MM.1S (cell line): Measurements from ENCODE around the gene MYO1H.

ENCODE experiments used
- DNase-seq: peaks from one replicate; pipeline ENCODE4 v3.0.0-alpha.2; 2015
- H2AFZ ChIP-seq: fragments of 300-600 bp; sonication (generic); 2 replicates; pipeline ENCODE4 v1.6.0; 2016; ENCODE audit warnings: antibody characterized with exemption, low read length
- H3F3A ChIP-seq: fragments of 300-600 bp; sonication (generic); 2 replicates; pipeline ENCODE4 v1.6.1; 2016; ENCODE audit warnings: mild to moderate bottlenecking, antibody characterized with exemption, low read length, moderate library complexity, mixed read lengths; ENCODE audit not compliant: insufficient read depth
- H3K27ac ChIP-seq: fragments of 300-600 bp; sonication (generic); 2 replicates; pipeline ENCODE4 v1.5.1; 2016; ENCODE audit warnings: mild to moderate bottlenecking, low read length
- H3K27me3 ChIP-seq: fragments of 300-600 bp; sonication (generic); replicated peaks from 2 replicates; pipeline ENCODE4 v1.6.0; 2016; ENCODE audit warnings: low read length; ENCODE audit not compliant: insufficient read depth
- H3K36me3 ChIP-seq: fragments of 300-600 bp; sonication (generic); replicated peaks from 2 replicates; pipeline ENCODE4 v1.6.1; 2016; ENCODE audit warnings: mild to moderate bottlenecking, low read length, mixed read lengths; ENCODE audit not compliant: insufficient read depth
- H3K4me1 ChIP-seq: fragments of 300-600 bp; sonication (generic); 2 replicates; pipeline ENCODE4 v1.6.1; 2016; ENCODE audit warnings: low read length, mixed read lengths
- H3K4me2 ChIP-seq: fragments of 300-600 bp; sonication (generic); 2 replicates; pipeline ENCODE4 v1.6.0; 2016; ENCODE audit warnings: low read depth, low read length
- H3K4me3 ChIP-seq: fragments of 300-600 bp; sonication (generic); 2 replicates; pipeline ENCODE4 v1.5.1; 2016; ENCODE audit warnings: low read length, mixed read lengths
- H3K79me2 ChIP-seq: fragments of 300-600 bp; sonication (generic); 2 replicates; pipeline ENCODE4 v1.6.1; 2016; ENCODE audit warnings: mixed run types, low read length, mixed read lengths
- H3K9ac ChIP-seq: fragments of 300-600 bp; sonication (generic); 2 replicates; pipeline ENCODE4 v1.6.1; 2016; ENCODE audit warnings: low read length, mixed read lengths
- H3K9me2 ChIP-seq: fragments of 300-600 bp; sonication (generic); replicated peaks from 2 replicates; pipeline ENCODE4 v1.6.1; 2016; ENCODE audit warnings: mild to moderate bottlenecking, low read length, mixed read lengths; ENCODE audit not compliant: insufficient read depth
- H3K9me3 ChIP-seq: fragments of 300-600 bp; sonication (generic); replicated peaks from 2 replicates; pipeline ENCODE4 v1.6.1; 2016; ENCODE audit warnings: mild to moderate bottlenecking, low read length, mixed read lengths; ENCODE audit not compliant: insufficient read depth
- H4K20me1 ChIP-seq: fragments of 300-600 bp; sonication (generic); 2 replicates; pipeline ENCODE4 v1.6.1; 2016; ENCODE audit warnings: mild to moderate bottlenecking, low read length, moderate library complexity, mixed read lengths; ENCODE audit not compliant: insufficient read depth
- EZH2 ChIP-seq: fragments of 300-600 bp; sonication (generic); optimal IDR thresholded peaks from 2 replicates; pipeline ENCODE3; 2017; ENCODE audit warnings: low read depth, mild to moderate bottlenecking, antibody characterized with exemption, low read length, mixed read lengths
- EZH2phosphoT487 ChIP-seq: fragments of 300-600 bp; sonication (generic); IDR thresholded peaks from 2 replicates; pipeline ENCODE4 v1.6.1; 2018; ENCODE audit warnings: antibody characterized with exemption, low read length
- TF ChIP-seq, protein P1 (sequence below): fragments of 300-600 bp; sonication (generic); IDR thresholded peaks from 2 replicates; pipeline ENCODE4 v1.5.1; 2016; ENCODE audit warnings: antibody characterized with exemption, low read length, mixed read lengths

The MYO1H gene

DNA sequence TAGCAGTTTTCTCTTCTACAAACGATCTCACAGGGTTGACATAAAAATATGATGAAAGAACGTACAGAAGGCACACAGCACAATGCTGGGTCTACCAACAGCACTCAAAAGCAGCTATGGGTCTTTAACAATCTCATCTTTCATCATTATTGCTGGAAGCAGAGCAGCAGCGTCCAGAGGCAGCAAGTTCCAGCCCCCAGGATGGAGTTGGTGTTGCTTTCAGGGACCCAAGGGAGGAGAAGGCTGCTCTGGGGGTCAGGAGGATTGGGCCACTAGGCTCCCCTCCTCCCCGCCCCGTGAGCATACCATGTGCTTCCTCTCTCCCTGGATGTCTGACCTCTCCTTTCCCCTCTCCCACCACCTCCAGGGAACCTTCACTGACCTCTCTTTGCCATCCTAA is 116.1 kb downstream of the MYO1H start:
- Histone ChIP-seq H2AFZ (no peak overlapping the region), H3K4me2 (no peak overlapping the region), H3K9ac (no peak overlapping the region), H3K9me2 (no peaks in the 10 kb centered on the region), H4K20me1 (no peaks in the 10 kb centered on the region), H3F3A (no peaks in the 10 kb centered on the region), H3K9me3 (no peaks in the 10 kb centered on the region), H3K4me1 (peaks cover 8% of the 10 kb centered on the region), H3K27me3 (no peaks in the 10 kb centered on the region), H3K27ac (no peak overlapping the region), H3K79me2 (peaks cover 62% of the 10 kb centered on the region), H3K4me3 (no peak overlapping the region), H3K36me3 (no peaks in the 10 kb centered on the region)
- TF ChIP-seq EZH2phosphoT487 (no peak), EZH2 (no peak)
- TF ChIP-seq, protein P1, sequence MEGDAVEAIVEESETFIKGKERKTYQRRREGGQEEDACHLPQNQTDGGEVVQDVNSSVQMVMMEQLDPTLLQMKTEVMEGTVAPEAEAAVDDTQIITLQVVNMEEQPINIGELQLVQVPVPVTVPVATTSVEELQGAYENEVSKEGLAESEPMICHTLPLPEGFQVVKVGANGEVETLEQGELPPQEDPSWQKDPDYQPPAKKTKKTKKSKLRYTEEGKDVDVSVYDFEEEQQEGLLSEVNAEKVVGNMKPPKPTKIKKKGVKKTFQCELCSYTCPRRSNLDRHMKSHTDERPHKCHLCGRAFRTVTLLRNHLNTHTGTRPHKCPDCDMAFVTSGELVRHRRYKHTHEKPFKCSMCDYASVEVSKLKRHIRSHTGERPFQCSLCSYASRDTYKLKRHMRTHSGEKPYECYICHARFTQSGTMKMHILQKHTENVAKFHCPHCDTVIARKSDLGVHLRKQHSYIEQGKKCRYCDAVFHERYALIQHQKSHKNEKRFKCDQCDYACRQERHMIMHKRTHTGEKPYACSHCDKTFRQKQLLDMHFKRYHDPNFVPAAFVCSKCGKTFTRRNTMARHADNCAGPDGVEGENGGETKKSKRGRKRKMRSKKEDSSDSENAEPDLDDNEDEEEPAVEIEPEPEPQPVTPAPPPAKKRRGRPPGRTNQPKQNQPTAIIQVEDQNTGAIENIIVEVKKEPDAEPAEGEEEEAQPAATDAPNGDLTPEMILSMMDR: no peak
- no peak for DNase-seq

DNA sequence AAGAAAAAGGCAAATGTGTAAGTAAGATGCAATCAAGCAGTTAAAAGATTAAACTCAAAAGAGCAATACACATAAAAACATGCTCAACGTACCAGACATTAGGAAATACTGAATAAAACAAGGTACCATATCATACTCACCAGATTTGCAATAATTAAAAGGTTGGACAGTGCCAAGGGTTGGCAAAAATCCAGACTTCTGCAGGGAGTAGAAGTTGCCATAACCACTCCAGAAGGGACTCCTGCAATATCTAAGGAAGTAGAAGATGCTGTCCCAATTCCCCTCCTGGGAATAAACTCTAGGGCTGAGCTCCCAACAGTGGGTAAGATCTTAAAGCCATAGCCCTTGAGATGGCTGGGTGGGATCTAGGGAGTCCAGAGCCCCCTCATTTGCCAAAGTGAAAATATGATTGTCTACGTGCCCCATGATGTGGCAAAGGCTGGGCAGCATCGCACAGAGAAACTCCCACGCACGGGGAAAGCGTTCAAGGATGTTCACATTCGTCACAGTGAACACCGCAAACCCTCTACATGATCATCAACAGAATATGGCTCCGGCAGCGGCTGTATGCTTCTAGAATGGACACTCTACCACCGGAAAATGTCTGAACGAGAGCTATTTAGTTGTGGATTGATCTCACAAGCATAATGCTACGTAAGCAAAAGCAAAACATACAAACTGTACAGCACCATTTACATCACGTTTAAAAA is 117.1 kb downstream of the MYO1H start:
- no peak for TF ChIP-seq EZH2
- TF ChIP-seq, protein P1: no peak
- no peak for TF ChIP-seq EZH2phosphoT487
- no peak overlapping the region for H3K9ac ChIP-seq
- no peaks in the 10 kb centered on the region for H3K9me2 ChIP-seq
- H3F3A ChIP-seq: no peaks in the 10 kb centered on the region
- H3K27ac ChIP-seq: no peak overlapping the region
- H3K4me1 ChIP-seq: peaks cover 8% of the 10 kb centered on the region
- no peaks in the 10 kb centered on the region for H3K36me3 ChIP-seq
- no peak overlapping the region for H3K4me3 ChIP-seq
- no peaks in the 10 kb centered on the region for H4K20me1 ChIP-seq
- H3K9me3 ChIP-seq: no peaks in the 10 kb centered on the region
- H3K27me3 ChIP-seq: no peaks in the 10 kb centered on the region
- DNase-seq: no peak
- H3K4me2 ChIP-seq: no peak overlapping the region
- H3K79me2 ChIP-seq: peaks cover 70% of the 10 kb centered on the region
- no peak overlapping the region for H2AFZ ChIP-seq

DNA sequence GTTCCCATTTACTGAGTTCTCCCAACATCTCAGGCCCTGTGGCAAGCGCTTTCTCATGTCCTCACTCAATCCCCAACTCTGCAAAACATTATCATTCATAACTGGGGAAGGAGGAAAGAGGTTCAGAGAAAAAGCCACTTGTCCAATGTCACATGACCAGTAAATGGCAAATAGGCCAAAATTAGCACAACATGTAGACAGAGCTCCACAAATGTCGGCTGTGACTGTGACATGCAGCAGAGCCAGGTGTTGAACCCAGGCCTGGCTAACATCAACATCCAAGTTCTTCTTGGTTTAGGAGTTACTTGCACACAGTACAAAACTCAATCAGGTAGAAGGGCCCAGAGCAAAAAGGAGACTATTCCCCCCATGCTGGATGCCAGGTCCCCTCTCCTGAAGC is 118.6 kb downstream of the MYO1H start:
- no peaks in the 10 kb centered on the region for H4K20me1 ChIP-seq
- peaks cover 63% of the 10 kb centered on the region for H3K79me2 ChIP-seq
- no peak overlapping the region for H3K4me3 ChIP-seq
- no peaks in the 10 kb centered on the region for H3K9me3 ChIP-seq
- H3K4me2 ChIP-seq: no peak overlapping the region
- no peaks in the 10 kb centered on the region for H3F3A ChIP-seq
- no peak for DNase-seq
- no peak overlapping the region for H3K9ac ChIP-seq
- no peaks in the 10 kb centered on the region for H3K36me3 ChIP-seq
- no peak overlapping the region for H2AFZ ChIP-seq
- TF ChIP-seq EZH2: no peak
- no peak for TF ChIP-seq EZH2phosphoT487
- TF ChIP-seq, protein P1: no peak
- H3K4me1 ChIP-seq: peaks cover 5% of the 10 kb centered on the region
- H3K27me3 ChIP-seq: no peaks in the 10 kb centered on the region
- no peak overlapping the region for H3K27ac ChIP-seq
- no peaks in the 10 kb centered on the region for H3K9me2 ChIP-seq
